ENCODE results near the gene PCIF1. TPM values are rescaled to one million over a fixed set of nuclear protein-coding genes. Genes with fewer than 3 reads are reported as not detected.

Gene PCIF1
- total RNA-seq, 1 donor from 2014 or later: 9.0 TPM

DNA sequence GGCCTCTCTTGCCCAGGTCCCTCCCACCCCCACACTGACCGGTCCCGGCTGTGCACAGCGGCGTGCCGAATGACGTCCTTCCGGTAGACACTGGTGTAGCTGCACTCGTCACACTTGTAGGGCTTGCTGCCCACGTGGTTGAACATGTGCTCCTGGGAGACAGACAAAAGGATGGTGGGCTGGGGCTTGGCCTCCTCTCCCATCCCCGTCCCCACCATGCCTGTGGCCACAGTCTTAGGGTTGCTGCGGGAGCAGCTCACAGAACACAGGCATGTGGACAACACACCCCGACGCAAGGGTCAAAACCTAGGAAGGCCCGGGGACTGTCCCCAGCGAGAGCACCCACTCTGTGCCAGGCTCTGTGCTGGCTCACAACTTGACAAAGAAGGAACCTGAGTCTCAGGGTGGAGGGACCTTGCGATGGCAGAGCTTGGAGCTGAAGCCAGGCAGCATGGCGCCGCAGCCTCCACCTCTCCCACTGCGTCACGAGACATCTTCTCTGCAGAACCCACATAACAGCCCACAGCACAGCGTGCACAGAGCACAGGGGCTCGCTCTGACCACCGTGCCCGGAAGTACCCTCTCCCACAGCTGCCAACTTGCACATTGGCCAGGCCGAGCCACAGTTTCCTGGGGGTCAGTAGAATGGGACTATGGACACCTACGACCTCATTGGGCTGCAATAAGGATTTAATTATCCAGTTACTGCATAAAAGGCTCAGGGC, 27.7 kb downstream of the PCIF1 start:
- no peak for FAIRE-seq

DNA sequence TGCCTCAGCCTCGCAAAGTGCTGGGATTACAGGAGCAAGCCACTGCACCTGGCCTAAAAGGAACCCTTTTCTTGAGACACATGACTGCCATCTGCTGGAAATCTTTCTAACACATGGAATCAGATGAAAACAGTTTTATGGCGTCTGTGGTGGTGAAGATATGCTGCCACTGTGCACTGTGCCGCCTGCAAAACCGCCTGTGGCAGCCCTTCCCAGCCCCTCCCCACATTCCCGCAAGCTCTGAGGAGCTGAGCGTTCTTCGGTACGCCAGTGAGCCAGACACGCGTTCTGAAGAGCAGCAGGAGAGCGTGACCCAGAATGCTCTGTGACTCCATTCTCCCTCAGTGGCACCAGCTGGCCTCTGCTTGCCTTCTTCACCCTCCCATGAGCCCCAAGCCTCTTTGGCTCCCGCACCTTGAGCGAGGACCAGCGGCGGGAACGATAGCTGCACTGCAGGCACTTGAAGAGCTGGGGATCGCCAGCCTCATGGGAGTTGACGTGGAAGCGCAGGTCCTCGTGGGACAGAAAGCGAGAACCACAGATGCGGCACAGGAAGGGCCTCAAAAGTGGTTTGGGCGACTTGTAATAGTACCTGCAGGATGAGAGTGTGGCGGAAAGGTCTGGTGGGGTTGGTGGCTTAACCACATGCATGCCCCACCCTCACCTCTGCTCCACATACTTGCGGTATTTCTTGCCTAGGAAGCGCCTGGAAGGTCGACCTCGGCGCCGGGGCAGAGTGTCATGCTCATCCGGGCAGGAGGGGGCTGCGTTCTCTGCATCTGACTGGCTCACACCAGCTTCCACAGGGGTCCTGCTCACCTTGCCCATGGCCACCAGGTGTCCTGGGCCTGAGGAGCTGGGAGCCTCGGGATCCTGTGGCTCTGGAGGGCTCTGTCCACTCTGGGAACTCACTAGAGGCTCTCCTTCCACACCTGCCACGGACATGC, 28.8 kb downstream of the PCIF1 start:
- DNase-seq (ENCODE audit: low spot score in 2 of 2) (peak in 1 of 2 donors; percentile 56), FAIRE-seq (no peak)

More for the DNA sequence above, 27.7 kb downstream of the PCIF1 start:
- DNase-seq (ENCODE audit: low spot score in 2 of 2): no peak

DNA sequence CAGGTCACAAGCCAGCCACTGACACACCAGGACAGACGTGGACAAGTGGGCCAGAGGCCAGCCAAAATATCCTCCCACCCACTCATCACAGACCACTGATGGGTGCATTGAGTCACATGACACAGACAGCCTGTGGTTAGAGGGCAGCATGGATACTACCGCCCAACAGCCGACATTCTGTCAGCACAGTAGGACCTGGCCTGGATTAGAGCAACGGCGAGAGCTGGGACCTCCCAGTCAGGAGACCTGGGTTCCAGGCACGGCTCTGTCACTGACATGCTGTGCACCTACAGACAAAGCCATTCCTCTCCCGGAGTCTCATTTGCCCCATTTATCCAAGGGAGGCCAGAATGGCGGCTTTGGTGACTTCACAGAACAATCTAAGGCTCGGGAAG, 29.5 kb downstream of the PCIF1 start:
- DNase-seq (ENCODE audit: low spot score in 2 of 2) (no peak), FAIRE-seq (no peak)

DNA sequence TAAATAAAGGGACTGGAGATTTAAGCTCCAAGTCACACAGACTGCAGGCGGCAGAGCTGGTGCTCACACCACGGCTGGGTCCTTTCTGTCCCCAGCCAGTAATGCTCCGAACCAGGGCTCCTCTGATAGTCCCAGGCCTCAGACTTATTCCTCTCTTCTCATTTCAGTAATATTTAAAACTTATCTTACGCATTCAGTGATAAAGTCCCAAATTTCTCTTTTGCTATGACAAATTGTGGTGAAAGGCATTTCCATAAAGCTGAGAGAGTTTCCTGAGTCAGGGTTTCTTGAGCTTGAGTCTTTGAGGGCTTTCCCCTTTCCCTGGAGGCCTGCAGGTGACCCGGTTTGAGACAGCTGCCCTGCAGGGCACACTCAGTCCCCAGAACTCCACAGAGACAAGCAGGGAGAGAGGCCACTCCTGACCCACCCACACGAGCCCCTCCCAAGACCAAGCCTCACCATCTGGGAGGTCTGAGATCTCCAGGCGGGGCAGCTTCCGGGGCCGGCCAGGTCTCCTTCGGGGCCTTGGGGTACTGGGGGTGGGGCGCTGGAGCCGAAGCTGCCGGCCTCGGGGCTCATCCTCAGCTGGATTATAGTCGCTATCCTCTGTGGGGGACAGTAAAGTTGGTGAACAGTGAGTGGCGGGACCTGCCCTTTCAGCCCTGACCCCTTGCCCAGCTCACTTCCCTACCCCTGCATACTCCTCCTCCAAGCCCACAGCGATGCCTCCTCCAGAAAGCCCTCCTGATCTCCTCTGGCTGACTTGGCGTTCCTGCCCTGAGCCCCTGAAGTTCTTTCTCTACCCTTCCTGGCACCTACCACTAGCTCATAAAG, 30.9 kb downstream of the PCIF1 start:
- DNase-seq (ENCODE audit: low spot score in 2 of 2): no peak
- no peak for FAIRE-seq

DNA sequence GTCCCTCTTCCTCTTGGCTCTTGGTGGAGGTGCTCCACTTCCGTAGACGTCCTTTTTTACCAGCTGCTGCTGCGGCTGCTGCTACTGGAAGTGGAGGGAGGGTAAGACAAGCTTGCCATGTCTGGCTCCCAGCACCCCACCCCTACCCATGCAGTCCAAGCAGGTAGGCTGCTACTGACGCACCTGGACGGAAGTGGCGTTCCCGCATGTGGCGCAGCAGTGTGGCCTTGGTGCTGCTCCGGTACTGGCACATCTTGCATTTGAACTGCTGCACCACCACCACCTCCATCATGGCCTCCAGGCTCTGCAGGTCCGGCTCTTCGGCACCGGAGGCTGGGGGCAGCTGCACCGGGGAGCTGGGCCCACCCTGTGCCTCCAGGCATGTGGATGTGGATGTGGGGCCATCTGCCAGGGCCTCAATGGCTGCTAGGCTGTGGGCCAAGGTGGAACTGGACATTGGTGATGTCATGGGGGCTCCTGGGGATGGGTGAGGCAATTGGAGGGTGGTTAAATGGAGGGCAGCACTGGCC, 33.1 kb downstream of the PCIF1 start:
- FAIRE-seq: no peak
- DNase-seq (ENCODE audit: low spot score in 2 of 2): no peak

DNA sequence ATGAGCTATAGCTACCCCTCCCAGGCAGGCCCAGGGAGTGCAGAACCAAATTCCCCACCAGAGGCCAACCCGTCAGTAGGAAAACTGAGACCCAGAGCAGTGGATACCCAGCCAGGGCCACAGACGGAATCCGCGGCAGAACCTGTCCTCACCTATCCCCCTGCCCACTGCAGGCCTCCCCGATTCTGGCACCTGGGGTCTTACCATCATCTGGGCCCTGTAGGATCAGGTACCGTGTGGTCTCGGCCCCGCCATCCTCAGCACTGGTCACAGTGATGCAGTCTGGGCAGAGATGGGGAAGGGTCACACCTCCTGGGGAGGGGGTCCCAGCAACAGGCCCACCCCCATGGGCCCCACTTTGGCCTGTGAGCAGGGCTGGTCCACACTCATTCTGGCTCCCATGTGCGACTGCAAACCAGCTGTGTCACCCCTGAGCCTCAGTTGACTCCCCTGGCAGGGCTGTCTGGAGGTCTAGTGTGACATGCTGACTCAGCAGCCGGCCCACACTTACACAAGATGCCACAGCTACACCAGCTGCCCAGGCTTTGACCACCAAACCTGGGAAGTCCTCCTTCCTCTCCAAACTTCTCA, 33.7 kb downstream of the PCIF1 start:
- no peak for FAIRE-seq

DNA sequence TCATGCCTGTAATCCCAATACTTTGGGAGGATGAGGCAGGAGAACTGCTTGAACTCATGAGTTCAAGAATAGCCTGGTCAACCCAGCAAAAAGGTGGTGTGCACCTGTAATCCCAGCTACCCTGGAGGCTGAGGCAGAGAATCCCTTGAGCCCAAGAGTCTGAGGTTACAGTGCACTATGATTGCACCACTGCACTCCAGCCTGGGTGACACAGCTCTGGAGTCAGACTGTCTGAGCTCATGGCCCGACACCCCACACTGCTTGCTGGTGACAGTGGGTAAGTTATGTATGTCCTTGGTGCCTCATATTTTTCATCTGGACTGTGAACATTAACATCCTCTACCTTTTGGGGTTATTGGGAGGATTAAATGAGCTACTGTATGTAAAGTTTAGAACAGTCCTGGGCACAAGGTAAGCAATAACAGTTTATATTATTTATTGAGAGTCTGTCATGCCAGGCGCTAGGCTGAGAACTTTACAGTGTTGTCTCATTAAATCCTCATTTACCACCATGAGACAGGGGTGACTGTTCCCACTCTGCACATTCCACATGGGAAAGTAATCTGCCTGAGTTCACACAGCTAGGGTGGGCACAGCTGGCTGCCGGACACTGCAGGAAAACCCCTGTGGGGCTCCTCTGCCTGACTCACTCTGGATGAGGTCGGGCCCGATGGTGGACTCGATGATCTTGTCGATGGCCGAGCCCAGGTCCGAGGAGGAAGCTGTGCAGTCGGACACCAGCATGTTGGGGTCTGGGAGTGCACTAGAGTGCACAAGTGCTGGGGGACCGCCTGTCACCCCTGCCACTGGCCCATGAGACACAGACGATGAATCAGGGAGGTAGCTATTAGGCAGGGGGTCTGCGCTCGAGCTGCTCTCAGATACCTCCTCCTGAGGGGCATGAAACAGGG, 34.6 kb downstream of the PCIF1 start:
- FAIRE-seq (no peak), DNase-seq (ENCODE audit: low spot score in 2 of 2) (no peak)

More for the DNA sequence above, 33.7 kb downstream of the PCIF1 start:
- DNase-seq (ENCODE audit: low spot score in 2 of 2): no peak

DNA sequence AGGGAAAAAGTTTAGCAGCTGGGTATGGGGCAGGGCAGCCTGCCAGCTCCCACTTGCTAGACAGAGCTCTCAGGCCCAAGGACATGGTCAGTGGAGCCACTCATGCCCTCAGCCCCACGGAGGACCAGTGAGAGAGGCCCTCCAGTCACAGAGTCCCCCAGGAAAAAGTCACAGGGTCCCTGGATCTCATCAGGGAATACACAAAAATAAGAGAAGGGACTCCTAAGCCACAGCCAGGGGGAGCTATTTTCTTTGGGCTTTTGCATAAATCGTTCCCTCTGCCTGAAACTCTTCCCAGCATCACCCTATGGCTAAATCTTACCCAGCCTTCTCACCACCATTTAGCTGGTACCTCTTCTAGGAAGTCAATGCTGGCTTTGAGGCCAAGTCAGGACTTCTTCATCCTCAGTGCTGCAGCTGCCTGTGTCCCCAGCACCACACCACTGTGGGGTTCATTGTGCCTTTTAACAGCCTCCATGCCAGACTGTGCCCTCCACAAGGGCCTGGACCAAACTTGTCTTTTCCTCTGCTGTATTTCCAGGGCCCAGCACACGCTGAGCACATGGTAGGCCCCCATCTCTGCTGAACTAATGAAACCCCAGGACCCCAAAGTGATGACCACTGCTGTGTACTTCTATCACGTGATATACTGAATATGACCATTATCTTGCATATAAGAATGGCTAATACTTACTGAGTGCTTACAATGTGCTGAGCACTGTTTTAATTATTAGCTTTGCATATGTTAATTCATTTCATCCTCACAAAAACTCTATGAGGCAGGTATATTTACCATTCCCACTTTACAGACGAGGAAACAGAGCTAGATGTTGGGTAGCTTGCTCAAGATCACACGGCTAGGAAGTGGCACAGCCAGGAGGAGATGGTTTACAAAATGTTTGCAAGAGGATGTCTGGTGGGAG, 35.5 kb downstream of the PCIF1 start:
- no peak for FAIRE-seq
- DNase-seq (ENCODE audit: low spot score in 2 of 2): peak; percentile 51 to 52

DNA sequence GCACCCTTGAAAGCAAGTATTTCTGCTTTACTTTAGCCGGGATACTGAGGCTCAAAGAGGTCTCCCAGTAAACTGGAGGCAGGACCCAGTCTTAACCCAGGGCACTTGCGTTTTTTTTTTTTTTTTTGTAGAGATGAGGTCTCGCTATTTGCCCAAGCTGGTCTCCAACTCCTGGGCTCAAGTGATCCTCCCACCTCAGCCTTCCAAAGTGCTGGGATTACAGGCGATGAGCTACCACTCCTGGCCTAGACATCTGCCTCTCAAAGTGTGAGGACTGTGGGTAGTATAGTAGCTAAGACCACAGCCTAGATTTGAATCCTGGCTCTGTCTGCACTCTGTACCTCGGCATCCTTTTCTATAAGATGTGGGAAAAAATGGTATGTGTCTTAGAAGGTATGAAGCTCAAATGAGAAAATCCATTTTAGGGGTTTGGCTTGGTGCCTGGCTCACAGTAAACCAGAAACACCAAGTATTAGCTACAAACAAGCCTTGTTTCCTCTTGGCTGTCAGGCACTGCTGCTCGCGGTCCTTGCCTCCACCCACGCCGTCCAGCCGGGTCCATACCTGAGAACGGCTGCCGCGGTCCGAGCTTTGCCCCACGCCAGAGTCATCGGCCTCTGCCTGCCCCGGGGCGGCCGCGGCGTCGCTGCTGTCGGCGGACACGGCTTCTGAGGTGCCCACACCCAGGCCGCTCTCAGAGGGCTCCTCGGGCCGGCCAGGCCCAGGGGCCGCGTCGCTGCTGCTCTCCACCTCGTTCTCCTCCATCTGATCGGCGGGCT, 36.4 kb downstream of the PCIF1 start:
- no peak for DNase-seq (ENCODE audit: low spot score in 2 of 2)
- FAIRE-seq: no peak

DNA sequence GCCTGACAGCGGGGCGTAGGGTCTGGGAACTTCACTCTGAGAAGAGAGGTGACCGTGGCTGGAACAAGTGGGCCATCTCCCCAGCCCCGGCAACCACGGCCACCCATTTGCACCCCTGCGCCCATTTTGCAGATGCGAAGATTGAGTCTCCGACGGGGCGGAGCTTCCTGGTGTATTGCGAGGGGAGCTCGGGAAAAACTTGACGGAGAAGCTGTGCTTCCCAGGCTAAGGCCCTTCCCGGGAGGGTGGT, 36.9 kb downstream of the PCIF1 start:
- FAIRE-seq (no peak), DNase-seq (ENCODE audit: low spot score in 2 of 2) (no peak)

DNA sequence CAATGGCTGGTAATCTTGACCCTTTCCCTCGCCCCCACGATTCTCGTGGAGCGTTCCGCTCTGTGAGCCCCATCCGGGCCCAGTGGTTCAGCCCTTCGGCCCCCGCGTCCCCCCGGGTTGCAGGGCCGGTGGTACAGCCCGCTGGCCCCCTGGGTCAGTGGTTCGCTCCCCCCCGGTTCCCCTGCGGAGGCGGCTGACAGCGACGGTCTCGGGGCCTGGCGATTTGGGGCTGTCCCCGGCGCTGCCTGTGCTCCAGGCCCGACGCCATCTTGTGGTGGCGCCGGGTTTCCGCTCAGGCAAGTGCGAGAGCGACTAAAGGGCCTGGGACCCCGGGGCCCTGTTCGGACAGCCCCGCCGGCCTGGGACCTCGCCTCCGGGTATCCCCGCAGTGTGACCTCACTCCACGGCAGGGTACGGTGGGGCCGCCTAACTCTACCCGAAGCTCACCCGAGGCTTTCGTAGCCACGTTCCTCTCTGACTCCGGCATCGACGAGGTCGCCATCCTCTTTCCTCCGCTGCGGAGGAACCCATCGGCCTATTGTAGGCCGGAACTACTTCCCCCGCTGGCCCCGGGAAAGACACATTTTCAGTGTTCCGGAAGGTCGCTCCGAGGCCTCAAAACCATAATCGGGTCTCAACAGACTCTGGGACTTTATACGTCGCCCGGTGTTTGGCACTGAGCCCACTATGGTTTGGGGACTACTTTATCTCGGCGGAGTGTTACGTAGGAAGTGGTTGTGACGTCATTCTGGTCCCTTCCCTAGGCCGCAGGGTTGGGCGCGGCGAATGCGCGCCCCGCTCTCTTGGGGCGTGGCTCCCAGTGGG, 37.4 kb downstream of the PCIF1 start, which contains the start of gene ZNF335:
ZNF335 (minus strand) TSS at position 529 of the 825 bp plus-strand sequence. CDS start 793 bp downstream, outside the sequence.
- FAIRE-seq (no peak), DNase-seq (ENCODE audit: low spot score in 2 of 2) (peak; percentile 98 to 99)

DNA sequence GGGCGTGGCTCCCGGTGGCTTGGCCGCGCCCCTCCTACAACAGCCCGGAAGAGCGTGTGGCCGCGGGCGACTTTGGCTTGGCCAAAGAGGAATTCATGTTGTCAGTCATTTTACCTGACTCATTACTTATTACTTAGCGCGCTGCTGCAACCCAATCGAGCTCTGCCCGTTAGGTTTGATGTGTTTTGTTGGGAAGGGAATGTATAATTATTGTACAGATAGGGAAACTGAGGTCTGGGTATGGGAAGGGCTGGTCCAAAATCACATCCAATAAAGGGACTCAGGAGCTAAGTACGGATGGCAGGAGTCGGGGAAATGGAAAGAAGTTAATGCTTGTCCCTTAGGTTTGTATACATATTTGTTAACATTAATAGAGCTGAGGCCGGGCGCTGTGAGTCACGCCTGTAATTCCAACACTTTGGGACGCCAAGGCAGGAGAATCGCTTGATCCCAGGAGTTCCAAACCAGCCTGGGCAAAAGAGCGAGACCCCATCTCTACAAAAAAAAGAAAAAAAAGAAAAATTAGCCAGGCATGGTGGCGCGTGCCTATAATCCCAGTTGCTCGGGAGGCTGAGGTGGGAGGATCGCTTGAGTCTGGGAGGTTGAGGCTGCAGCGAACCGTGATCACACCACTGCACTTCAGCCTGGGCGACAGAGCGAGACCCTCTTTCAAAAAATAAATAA, 38.2 kb downstream of the PCIF1 start:
- FAIRE-seq (no peak), DNase-seq (ENCODE audit: low spot score in 2 of 2) (no peak)

DNA sequence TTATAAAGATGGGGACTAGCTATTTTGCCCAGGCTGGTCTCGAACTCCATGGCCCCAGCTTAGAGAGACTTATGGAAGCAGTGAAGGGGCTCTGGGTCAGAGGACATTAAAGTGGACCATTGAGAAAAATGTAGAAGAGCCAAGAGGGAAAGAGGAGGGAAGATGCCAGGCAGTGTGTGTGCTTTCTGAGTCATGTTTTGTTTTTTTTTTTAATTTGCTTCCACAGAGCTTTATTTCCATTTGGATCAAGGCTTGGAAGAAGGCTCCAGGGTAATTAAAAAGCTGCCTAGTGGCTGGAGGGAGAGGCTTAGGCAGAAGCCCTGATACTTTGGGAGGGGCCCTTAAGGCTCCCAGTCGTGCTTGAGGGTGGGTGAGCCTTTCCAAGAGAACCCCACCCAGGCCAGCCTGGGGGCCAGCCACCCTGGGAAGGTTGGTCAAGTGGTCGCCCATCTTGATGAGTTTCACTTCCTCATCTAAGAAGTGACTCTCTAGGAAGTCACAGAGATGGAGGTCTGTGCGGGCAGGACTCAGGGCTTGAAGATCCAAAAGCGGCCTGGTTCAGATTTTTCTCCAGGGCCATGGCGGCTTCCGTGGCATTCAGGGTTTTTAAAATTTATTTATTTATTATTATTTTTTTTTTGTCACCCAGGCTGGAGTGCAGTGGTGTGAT, 40.5 kb downstream of the PCIF1 start:
- no peak for FAIRE-seq

DNA sequence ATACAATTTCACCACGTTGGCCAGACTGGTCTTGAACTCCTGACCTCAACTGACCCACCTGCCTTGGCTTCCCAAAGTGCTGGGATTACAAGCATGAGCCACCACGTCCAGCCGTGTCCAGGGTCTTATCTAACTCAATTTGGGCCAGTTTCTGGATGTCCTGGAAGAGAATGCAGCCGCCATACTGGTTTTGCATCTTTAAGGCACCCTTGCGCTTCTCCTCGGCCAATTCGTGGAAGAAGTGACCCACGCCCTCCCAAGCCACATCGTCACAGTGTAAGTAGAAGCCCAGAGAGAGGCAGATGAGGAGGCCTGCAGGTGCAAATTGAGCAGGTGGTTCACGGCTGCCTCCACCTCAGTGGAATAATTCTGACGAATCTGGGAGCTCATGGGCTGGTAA, 41.2 kb downstream of the PCIF1 start:
- DNase-seq (ENCODE audit: low spot score in 2 of 2): no peak
- no peak for FAIRE-seq

More for the DNA sequence above, 40.5 kb downstream of the PCIF1 start:
- DNase-seq (ENCODE audit: low spot score in 2 of 2): no peak

DNA sequence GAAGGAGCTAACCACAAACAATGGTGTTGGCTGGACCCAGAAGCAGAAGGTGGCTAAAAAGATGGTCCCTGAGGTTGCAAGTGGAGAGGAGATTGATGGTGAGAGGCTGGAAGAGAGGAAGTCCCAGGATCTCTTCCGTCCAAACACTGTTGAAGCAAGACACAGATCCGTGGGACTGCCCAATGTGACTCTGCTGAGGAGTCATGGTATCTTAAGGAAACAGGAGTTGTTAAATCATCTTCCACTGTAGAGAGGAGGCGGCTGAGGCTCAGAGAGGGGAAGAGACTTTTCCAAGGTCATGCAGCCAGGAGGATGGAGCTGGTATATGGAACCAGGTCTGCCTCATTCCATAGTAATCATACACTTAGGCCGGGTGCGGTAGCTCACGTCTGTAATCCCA, 41.6 kb downstream of the PCIF1 start:
- no peak for FAIRE-seq
- DNase-seq (ENCODE audit: low spot score in 2 of 2): no peak
